ENCODE results near the gene MCF2L. TPM values are rescaled to one million over a fixed set of nuclear protein-coding genes. Genes with fewer than 3 reads are reported as not detected.

MCF2L gene
- total RNA-seq, 3 donors from 2014 or later = 33.4 to 77.3 (median 38.6) TPM

- no peak overlapping the region for H3K4me3 ChIP-seq
- DNase-seq (ENCODE audit: low spot score in 2 of 2) = peak in 1 of 2 donors; percentile 34
- intact Hi-C loops (cut with DNase I; ENCODE audit: low total_unique reads) = no loop called here
Measured at GRCh38 chr13:113117335-113117872, 148.4 kb downstream of the MCF2L start.

DNA sequence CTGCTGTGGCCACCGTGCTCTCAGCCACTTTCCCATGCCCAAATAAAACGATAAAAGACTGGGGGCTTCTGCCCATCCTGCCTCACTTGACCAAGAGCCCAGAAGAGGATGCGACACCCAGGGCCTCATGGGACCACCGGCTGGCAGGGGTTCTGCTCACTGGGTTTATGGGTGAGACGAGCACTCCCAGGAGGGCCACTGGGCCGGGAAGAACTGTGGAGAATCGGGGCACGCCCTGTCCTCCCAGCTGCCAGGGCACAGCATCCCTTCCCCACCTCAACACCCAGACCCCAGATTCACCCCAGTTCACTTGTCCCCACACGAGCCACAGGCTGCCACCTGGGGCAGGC is 148.9 kb downstream of the MCF2L start:
- H3K36me3 ChIP-seq = no peaks in the 10 kb centered on the region
- DNase-seq (ENCODE audit: low spot score in 2 of 2) = peak in 1 of 2 donors; percentile 49
- H3K27me3 ChIP-seq = no peaks in the 10 kb centered on the region
- TF ChIP-seq POLR2A (IDR thresholded peaks at IDR 0.05) (no peak), POLR2AphosphoS5 (IDR thresholded peaks at IDR 0.05) (no peak)
- TF ChIP-seq, protein P1, sequence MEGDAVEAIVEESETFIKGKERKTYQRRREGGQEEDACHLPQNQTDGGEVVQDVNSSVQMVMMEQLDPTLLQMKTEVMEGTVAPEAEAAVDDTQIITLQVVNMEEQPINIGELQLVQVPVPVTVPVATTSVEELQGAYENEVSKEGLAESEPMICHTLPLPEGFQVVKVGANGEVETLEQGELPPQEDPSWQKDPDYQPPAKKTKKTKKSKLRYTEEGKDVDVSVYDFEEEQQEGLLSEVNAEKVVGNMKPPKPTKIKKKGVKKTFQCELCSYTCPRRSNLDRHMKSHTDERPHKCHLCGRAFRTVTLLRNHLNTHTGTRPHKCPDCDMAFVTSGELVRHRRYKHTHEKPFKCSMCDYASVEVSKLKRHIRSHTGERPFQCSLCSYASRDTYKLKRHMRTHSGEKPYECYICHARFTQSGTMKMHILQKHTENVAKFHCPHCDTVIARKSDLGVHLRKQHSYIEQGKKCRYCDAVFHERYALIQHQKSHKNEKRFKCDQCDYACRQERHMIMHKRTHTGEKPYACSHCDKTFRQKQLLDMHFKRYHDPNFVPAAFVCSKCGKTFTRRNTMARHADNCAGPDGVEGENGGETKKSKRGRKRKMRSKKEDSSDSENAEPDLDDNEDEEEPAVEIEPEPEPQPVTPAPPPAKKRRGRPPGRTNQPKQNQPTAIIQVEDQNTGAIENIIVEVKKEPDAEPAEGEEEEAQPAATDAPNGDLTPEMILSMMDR (IDR thresholded peaks at IDR 0.05) = no peak
- H3K4me3 ChIP-seq = no peak overlapping the region
- intact Hi-C loops (cut with DNase I; ENCODE audit: low total_unique reads) = no loop called here
- H3K4me1 ChIP-seq = no peaks in the 10 kb centered on the region
- no peaks in the 10 kb centered on the region for H3K9me3 ChIP-seq
- no peak overlapping the region for H3K27ac ChIP-seq

More at GRCh38 chr13:113117335-113117872, 148.4 kb downstream of the MCF2L start:
- Histone ChIP-seq H3K27me3 (no peaks in the 10 kb centered on the region), H3K27ac (no peak overlapping the region), H3K9me3 (no peaks in the 10 kb centered on the region), H3K36me3 (no peaks in the 10 kb centered on the region), H3K4me1 (no peaks in the 10 kb centered on the region)
- TF ChIP-seq POLR2AphosphoS5 (IDR thresholded peaks at IDR 0.05) = no peak

DNA sequence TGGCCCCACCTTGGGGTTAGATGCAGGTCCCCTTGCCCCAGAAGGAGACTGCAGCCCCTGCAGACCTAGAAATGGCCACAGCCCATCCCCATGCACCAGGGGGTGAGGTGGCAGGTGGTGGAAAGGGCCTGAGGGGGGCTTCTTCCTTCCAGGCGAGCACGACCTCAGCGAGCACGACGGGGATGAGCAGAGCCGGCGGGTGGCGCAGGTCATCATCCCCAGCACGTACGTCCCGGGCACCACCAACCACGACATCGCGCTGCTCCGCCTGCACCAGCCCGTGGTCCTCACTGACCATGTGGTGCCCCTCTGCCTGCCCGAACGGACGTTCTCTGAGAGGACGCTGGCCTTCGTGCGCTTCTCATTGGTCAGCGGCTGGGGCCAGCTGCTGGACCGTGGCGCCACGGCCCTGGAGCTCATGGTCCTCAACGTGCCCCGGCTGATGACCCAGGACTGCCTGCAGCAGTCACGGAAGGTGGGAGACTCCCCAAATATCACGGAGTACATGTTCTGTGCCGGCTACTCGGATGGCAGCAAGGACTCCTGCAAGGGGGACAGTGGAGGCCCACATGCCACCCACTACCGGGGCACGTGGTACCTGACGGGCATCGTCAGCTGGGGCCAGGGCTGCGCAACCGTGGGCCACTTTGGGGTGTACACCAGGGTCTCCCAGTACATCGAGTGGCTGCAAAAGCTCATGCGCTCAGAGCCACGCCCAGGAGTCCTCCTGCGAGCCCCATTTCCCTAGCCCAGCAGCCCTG is 149.4 kb downstream of the MCF2L start:
- no peaks in the 10 kb centered on the region for H3K27me3 ChIP-seq
- DNase-seq (ENCODE audit: low spot score in 2 of 2) = peak in 1 of 2 donors; percentile 48
- no peak overlapping the region for H3K27ac ChIP-seq
- H3K4me3 ChIP-seq = no peak overlapping the region
- TF ChIP-seq POLR2AphosphoS5 (IDR thresholded peaks at IDR 0.05) (no peak), POLR2A (IDR thresholded peaks at IDR 0.05) (no peak)
- TF ChIP-seq, protein P1 (IDR thresholded peaks at IDR 0.05) = no peak
- no peaks in the 10 kb centered on the region for H3K36me3 ChIP-seq
- H3K4me1 ChIP-seq = no peaks in the 10 kb centered on the region
- no peaks in the 10 kb centered on the region for H3K9me3 ChIP-seq
- intact Hi-C loops (cut with DNase I; ENCODE audit: low total_unique reads) = no loop called here

- intact Hi-C loops (cut with DNase I; ENCODE audit: low total_unique reads) = no loop called here
- H3K27me3 ChIP-seq = no peaks in the 10 kb centered on the region
- DNase-seq (ENCODE audit: low spot score in 2 of 2) = peak in 1 of 2 donors; percentile 37
Measured at GRCh38 chr13:113119166-113119821, 150.3 kb downstream of the MCF2L start.

GRCh38 chr13:113119822-113120189 is 150.8 kb downstream of the MCF2L start:
- no peak overlapping the region for H3K27ac ChIP-seq
- no peaks in the 10 kb centered on the region for H3K9me3 ChIP-seq
- H3K27me3 ChIP-seq = no peaks in the 10 kb centered on the region
- intact Hi-C loops (cut with DNase I; ENCODE audit: low total_unique reads) = no loop called here
- no peak overlapping the region for H3K4me3 ChIP-seq
- no peaks in the 10 kb centered on the region for H3K4me1 ChIP-seq
- no peaks in the 10 kb centered on the region for H3K36me3 ChIP-seq
- DNase-seq (ENCODE audit: low spot score in 2 of 2) = no peak
- TF ChIP-seq POLR2AphosphoS5 (IDR thresholded peaks at IDR 0.05) (no peak), POLR2A (IDR thresholded peaks at IDR 0.05) (no peak)
- TF ChIP-seq, protein P1 (IDR thresholded peaks at IDR 0.05) = no peak

More at GRCh38 chr13:113119166-113119821, 150.3 kb downstream of the MCF2L start:
- Histone ChIP-seq H3K4me1 (no peaks in the 10 kb centered on the region), H3K9me3 (no peaks in the 10 kb centered on the region), H3K27ac (no peak overlapping the region), H3K4me3 (no peak overlapping the region), H3K36me3 (no peaks in the 10 kb centered on the region)
- TF ChIP-seq POLR2AphosphoS5 (IDR thresholded peaks at IDR 0.05) (no peak), POLR2A (IDR thresholded peaks at IDR 0.05) (no peak)
- TF ChIP-seq, protein P1 (IDR thresholded peaks at IDR 0.05) = no peak

All from breast epithelium (tissue), 4 donors.